H9 (cell line): ENCODE results near the gene TJP3. TPM values are rescaled to one million over a fixed set of nuclear protein-coding genes. Genes with fewer than 3 reads are reported as not detected.

Experiments
- DNase-seq: peaks from one replicate; pipeline ENCODE4 v3.0.0-alpha.2; 2017
- H2AFZ ChIP-seq: one replicate; pipeline ENCODE4 v1.6.1; 2013; ENCODE audit warnings: mild to moderate bottlenecking, low read length, control low read depth, moderate library complexity
- H2AK5ac ChIP-seq: 2 replicates; pipeline ENCODE4 v1.6.1; 2013; ENCODE audit warnings: low read length, control low read depth, mixed read lengths; ENCODE audit not compliant: insufficient read length
- H2BK120ac ChIP-seq: one replicate; pipeline ENCODE4 v1.6.1; 2013; ENCODE audit warnings: low read depth, mild to moderate bottlenecking, low read length, control low read depth, inconsistent platforms; ENCODE audit not compliant: poor library complexity, severe bottlenecking
- H2BK12ac ChIP-seq: 2 replicates; pipeline ENCODE4 v1.6.1; 2013; ENCODE audit warnings: low read length, control low read depth, mixed read lengths, low read depth; ENCODE audit not compliant: insufficient read length
- H2BK15ac ChIP-seq: 2 replicates; pipeline ENCODE4 v1.6.1; 2013; ENCODE audit warnings: low read depth, low read length, control low read depth
- H2BK20ac ChIP-seq: one replicate; pipeline ENCODE4 v1.6.1; 2013; ENCODE audit warnings: low read depth, mild to moderate bottlenecking, low read length, control low read depth, inconsistent platforms; ENCODE audit not compliant: poor library complexity, severe bottlenecking
- H2BK5ac ChIP-seq: 2 replicates; pipeline ENCODE4 v1.6.1; 2013; ENCODE audit warnings: low read length, control low read depth, mixed read lengths; ENCODE audit not compliant: insufficient read length
- H3K14ac ChIP-seq: 2 replicates; pipeline ENCODE4 v1.6.1; 2013; ENCODE audit warnings: low read length, control low read depth; ENCODE audit not compliant: insufficient read depth
- H3K18ac ChIP-seq: 2 replicates; pipeline ENCODE4 v1.6.1; 2013; ENCODE audit warnings: low read depth, mild to moderate bottlenecking, mixed read lengths, low read length, control low read depth; ENCODE audit not compliant: insufficient read length
- H3K23ac ChIP-seq: 2 replicates; pipeline ENCODE4 v1.6.1; 2013; ENCODE audit warnings: low read length, control low read depth, mixed read lengths, low read depth; ENCODE audit not compliant: insufficient read length
- H3K23me2 ChIP-seq: 2 replicates; pipeline ENCODE4 v1.6.1; 2013; ENCODE audit warnings: low read depth, mild to moderate bottlenecking, mixed read lengths, low read length, control low read depth; ENCODE audit not compliant: insufficient read length, poor library complexity, severe bottlenecking
- H3K27ac ChIP-seq: 2 replicates; pipeline ENCODE4 v1.5.1; 2013; ENCODE audit warnings: low read length, control low read depth, mixed read lengths, low read depth; ENCODE audit not compliant: insufficient read length
- H3K27me3 ChIP-seq: 2 replicates; pipeline ENCODE4 v1.6.1; 2013; ENCODE audit warnings: low read length, control low read depth, inconsistent platforms; ENCODE audit not compliant: insufficient read depth
- H3K4ac ChIP-seq: 2 replicates; pipeline ENCODE4 v1.6.1; 2013; ENCODE audit warnings: low read depth, mild to moderate bottlenecking, control low read depth, inconsistent platforms, low read length, moderate library complexity
- H3K4me1 ChIP-seq: 2 replicates; pipeline ENCODE4 v1.6.1; 2013; ENCODE audit warnings: low read length, control low read depth, inconsistent platforms; ENCODE audit not compliant: insufficient read depth
- H3K4me2 ChIP-seq: 2 replicates; pipeline ENCODE4 v1.6.1; 2013; ENCODE audit warnings: low read length, control low read depth, mixed read lengths; ENCODE audit not compliant: insufficient read length, insufficient read depth
- H3K56ac ChIP-seq: 2 replicates; pipeline ENCODE4 v1.6.1; 2013; ENCODE audit warnings: low read depth, mild to moderate bottlenecking, mixed read lengths, low read length, control low read depth; ENCODE audit not compliant: insufficient read length
- H3K79me1 ChIP-seq: 2 replicates; pipeline ENCODE4 v1.6.1; 2013; ENCODE audit warnings: low read depth, mild to moderate bottlenecking, moderate library complexity, low read length, control low read depth, inconsistent platforms; ENCODE audit not compliant: insufficient read depth, poor library complexity, severe bottlenecking
- H3K79me2 ChIP-seq: 2 replicates; pipeline ENCODE4 v1.6.1; 2013; ENCODE audit warnings: low read length, control low read depth, inconsistent platforms; ENCODE audit not compliant: insufficient read depth
- H3K9ac ChIP-seq: 2 replicates; pipeline ENCODE4 v1.6.1; 2013; ENCODE audit warnings: low read length, control low read depth, mixed read lengths; ENCODE audit not compliant: insufficient read length; ENCODE audit errors: extremely low read depth
- H3K9me3 ChIP-seq: one replicate; pipeline ENCODE4 v1.6.1; 2013; ENCODE audit warnings: low read depth, low read length, inconsistent platforms; ENCODE audit not compliant: control insufficient read depth
- H3T11ph ChIP-seq: one replicate; pipeline ENCODE4 v1.6.1; 2013; ENCODE audit warnings: mild to moderate bottlenecking, low read length, control low read depth, inconsistent platforms
- H4K20me1 ChIP-seq: one replicate; pipeline ENCODE4 v1.6.1; 2013; ENCODE audit not compliant: control insufficient read depth, insufficient read length, insufficient read depth
- H4K5ac ChIP-seq: 2 replicates; pipeline ENCODE4 v1.6.1; 2013; ENCODE audit warnings: low read depth, mild to moderate bottlenecking, mixed read lengths, low read length, control low read depth; ENCODE audit not compliant: insufficient read length
- H4K8ac ChIP-seq: replicated peaks from 2 replicates; pipeline ENCODE4 v1.6.1; 2013; ENCODE audit warnings: low read length, control low read depth, mixed read lengths, low read depth; ENCODE audit not compliant: insufficient read length
- H4K91ac ChIP-seq: 2 replicates; pipeline ENCODE4 v1.6.1; 2013; ENCODE audit warnings: low read depth, mild to moderate bottlenecking, moderate library complexity, mixed read lengths, low read length, control low read depth; ENCODE audit not compliant: insufficient read length
- H3K27ac Mint-ChIP-seq, 3 experiments: 2 replicates in 2 of 3; 3 replicates in 1 of 3; pipeline ENCODE4 v1.8.0; 2020 to 2021; ENCODE audit warnings: mixed read lengths in 3 of 3, mild to moderate bottlenecking in 1 of 3, moderate library complexity in 1 of 3
- H3K27me3 Mint-ChIP-seq: 2 replicates; pipeline ENCODE4 v1.8.0; 2021; ENCODE audit warnings: low read depth, mild to moderate bottlenecking, moderate library complexity, mixed read lengths
- H3K36me3 Mint-ChIP-seq, 3 experiments: 2 replicates in 2 of 3; 3 replicates in 1 of 3; pipeline ENCODE4 v1.8.0; 2020 to 2021; ENCODE audit warnings: low read depth in 3 of 3, mixed read lengths in 3 of 3; ENCODE audit not compliant: insufficient read depth in 1 of 3
- H3K4me1 Mint-ChIP-seq, 2 experiments: 2 replicates each; pipeline ENCODE4 v1.8.0; 2020; ENCODE audit warnings: mixed read lengths in 2 of 2
- H3K4me3 Mint-ChIP-seq, 2 experiments: 2 replicates in 1 of 2; 3 replicates in 1 of 2; pipeline ENCODE4 v1.8.0; 2020 to 2021; ENCODE audit warnings: mild to moderate bottlenecking in 2 of 2, mixed read lengths in 2 of 2, moderate library complexity in 1 of 2
- H3K9me3 Mint-ChIP-seq, 2 experiments: 2 replicates in 1 of 2; 3 replicates in 1 of 2; pipeline ENCODE4 v1.8.0; 2020; ENCODE audit warnings: mild to moderate bottlenecking in 2 of 2, mixed read lengths in 2 of 2, moderate library complexity in 1 of 2
- CTCF ChIP-seq: fragments of 200-600 bp; sonication (generic); conservative IDR thresholded peaks from 3 replicates; pipeline ENCODE4 v1.8.0; 2021; ENCODE audit warnings: antibody characterized with exemption, mild to moderate bottlenecking
- WGBS: extraction: QIAGEN DNeasy Blood & Tissue Kit; methylation state at CpG from one replicate; pipeline ENCODE4 v1.1.7; 2013; ENCODE audit warnings: missing lambda C conversion rate, low lambda C conversion rate, mixed read lengths; ENCODE audit not compliant: insufficient read length; ENCODE audit errors: extremely low coverage; 5-methylcytosine and 5-hydroxymethylcytosine counted together
- total RNA-seq: library from RNA; stranded (reverse); gene quantifications from 2 replicates; pipeline ENCODE4 v1.2.1, GENCODE V29; 2021

The TJP3 gene
- total RNA-seq, 1 experiment from 2014 or later: 27.3 TPM

GRCh38 chr19:3725640-3726310 lies 17.6 kb downstream of the TJP3 start:
- peaks cover 10% of the 10 kb centered on the region for H3K23me2 ChIP-seq
- H3K4me1 ChIP-seq: no peaks in the 10 kb centered on the region; the same call in 1 of the 2 replicates
- no peak overlapping the region for H3K56ac ChIP-seq
- peak overlapping the region; percentile 10 for H3K4me2 ChIP-seq
- H3K14ac ChIP-seq: no peak overlapping the region; the same call in 1 of the 2 replicates
- no CpG with 5 or more reads among the region's 14 CpGs for WGBS
- no peak overlapping the region for H2BK15ac ChIP-seq
- no peak overlapping the region for H3K27ac ChIP-seq
- no peak overlapping the region for H2BK20ac ChIP-seq
- H2BK5ac ChIP-seq: no peak overlapping the region
- no peak overlapping the region for H2AK5ac ChIP-seq
- H2AFZ ChIP-seq: no peak overlapping the region
- no peaks in the 10 kb centered on the region; the same call in 1 of the 2 replicates for H3K27me3 Mint-ChIP-seq
- H2BK120ac ChIP-seq: no peak overlapping the region
- no peak overlapping the region for H4K5ac ChIP-seq
- H3T11ph ChIP-seq: no peak overlapping the region
- H3K23ac ChIP-seq: no peak overlapping the region
- H3K9ac ChIP-seq: no peak overlapping the region
- H3K4ac ChIP-seq: no peak overlapping the region
- no peak overlapping the region for H4K8ac ChIP-seq
- H3K36me3 Mint-ChIP-seq: peaks cover 0 to 3% (median 0%) of the 10 kb centered on the region in 3 experiments; a peak in 1 of 7 replicates
- TF ChIP-seq CTCF: no peak
- H2BK12ac ChIP-seq: no peak overlapping the region
- no peaks in the 10 kb centered on the region for H3K9me3 Mint-ChIP-seq
- H3K79me1 ChIP-seq: no peaks in the 10 kb centered on the region
- H4K20me1 ChIP-seq: no peaks in the 10 kb centered on the region
- no peak overlapping the region for H4K91ac ChIP-seq
- peak; percentile 85 for DNase-seq
- H3K18ac ChIP-seq: no peak overlapping the region
- H3K27me3 ChIP-seq: no peaks in the 10 kb centered on the region
- peak overlapping the region in 1 of 3 experiments; percentile 74; a peak in 2 of 7 replicates for H3K27ac Mint-ChIP-seq
- no peaks in the 10 kb centered on the region for H3K9me3 ChIP-seq
- peaks cover 24 to 48% of the 10 kb centered on the region in 2 experiments for H3K4me1 Mint-ChIP-seq
- no peak overlapping the region; a peak in 1 of 5 replicates for H3K4me3 Mint-ChIP-seq
- H3K79me2 ChIP-seq: no peaks in the 10 kb centered on the region
